ENCODE results near the gene TMEM176B.

Gene TMEM176B

DNA sequence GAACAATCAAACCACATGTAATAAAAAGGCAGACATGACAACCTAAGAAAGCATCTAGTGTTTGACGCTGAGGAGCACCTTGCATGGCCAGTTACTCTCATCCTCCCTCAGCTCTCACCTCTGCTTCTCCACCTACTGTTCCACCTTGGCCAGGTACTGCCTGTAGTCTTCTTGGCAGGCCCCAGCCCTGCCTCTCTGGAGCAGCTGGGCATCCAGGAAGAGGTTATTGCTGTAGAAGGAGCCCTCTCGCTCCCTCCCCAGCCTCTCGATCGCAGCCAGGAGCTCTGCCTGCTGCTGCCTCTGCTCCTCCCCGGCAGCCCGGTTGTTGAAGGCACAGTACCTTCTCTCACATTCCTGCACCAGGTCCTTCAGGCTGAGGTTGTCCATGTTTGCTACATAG lies 53.2 kb downstream of the TMEM176B start:
- DNase-seq: no peak

DNA sequence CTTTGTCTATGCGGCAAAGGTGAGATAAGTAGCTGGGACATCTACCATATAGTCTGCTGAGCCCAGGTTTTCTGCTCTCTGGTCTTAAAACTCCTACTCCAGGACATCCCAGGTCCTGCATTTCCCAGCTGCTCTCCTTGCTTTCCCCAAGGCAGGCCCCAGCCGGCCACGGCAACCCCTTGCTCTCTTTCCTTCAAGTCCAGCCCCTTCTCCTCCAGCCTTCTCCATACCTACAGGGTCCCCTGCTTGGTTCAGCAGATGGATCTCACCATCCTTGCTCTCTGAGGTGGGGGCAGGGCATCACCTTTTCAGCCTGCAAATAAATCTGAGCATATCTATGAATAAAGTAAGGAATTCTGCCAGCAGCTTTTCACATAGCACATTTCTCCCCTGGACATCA lies 54.3 kb downstream of the TMEM176B start:
- DNase-seq: no peak

DNA sequence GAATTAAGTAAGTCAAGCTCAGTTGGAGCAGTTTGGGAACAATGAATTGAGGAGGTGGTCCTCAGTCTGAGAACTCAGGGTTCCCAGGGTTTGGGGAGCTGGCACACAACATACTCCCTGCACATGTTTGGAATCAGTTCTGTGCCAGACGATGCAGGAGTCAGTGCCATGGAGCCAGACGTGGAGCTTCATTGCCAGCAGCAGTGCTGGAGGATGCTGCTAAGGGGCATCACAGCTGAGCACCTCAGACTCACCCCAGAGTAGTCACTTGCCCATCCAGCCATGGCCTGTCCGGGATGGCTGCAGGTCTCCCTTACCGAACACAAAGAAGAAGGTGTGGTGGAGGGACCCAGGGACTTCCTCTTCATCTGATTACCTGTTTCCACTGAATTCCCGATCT lies 55.1 kb downstream of the TMEM176B start:
- DNase-seq: no peak

DNA sequence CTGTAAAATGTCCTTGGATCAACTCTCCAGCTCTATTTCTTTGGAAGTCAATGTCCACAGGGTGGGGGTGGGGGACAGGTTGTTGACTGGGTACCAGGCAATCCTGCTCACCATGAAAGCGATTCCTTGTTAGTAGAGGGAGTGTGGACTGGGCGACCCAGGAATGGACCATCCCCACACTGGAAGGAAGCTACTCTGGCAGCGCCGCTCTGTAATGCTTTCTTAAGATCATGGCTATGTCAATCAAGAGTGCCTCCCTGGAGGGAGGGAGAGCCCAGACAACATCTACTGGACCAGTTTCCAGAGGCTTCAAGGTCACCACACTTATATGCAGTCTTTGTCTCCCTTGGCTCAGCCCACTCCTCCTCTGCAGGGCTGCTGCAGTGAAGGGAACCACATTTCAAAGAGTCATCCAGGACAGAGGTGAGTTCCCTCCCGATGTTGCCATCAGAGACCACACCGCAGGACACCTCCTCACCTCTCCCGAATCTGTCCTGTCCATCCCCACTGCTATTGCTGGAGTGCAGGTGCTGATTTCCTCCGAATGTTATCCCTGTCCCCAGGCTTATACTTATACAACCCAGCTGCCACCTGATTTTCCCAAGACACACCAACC lies 56.0 kb downstream of the TMEM176B start:
- no peak for DNase-seq

DNA sequence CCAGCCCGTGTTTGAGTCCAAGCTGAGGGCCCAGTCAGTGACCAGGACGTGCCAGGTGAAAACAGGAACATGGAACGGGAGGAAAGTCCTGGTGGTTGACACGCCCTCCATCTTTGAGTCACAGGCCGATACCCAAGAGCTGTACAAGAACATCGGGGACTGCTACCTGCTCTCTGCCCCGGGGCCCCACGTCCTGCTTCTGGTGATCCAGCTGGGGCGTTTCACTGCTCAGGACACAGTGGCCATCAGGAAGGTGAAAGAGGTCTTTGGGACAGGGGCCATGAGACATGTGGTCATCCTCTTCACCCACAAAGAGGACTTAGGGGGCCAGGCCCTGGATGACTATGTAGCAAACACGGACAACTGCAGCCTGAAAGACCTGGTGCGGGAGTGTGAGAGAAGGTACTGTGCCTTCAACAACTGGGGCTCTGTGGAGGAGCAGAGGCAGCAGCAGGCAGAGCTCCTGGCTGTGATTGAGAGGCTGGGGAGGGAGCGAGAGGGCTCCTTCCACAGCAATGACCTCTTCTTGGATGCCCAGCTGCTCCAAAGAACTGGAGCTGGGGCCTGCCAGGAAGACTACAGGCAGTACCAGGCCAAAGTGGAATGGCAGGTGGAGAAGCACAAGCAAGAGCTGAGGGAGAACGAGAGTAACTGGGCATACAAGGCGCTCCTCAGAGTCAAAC lies 57.7 kb downstream of the TMEM176B start:
- no peak for DNase-seq

Data from COR-L47 (cell line).